GM18526 (cell line): ENCODE data around the gene FKBP15.

Experiments used
- POLR2A ChIP-seq: IDR thresholded peaks from 3 replicates; pipeline ENCODE4 v1.6.1; 2011; ENCODE audit not compliant: insufficient read length; ENCODE audit errors: extremely low read depth

Gene FKBP15, protein sequence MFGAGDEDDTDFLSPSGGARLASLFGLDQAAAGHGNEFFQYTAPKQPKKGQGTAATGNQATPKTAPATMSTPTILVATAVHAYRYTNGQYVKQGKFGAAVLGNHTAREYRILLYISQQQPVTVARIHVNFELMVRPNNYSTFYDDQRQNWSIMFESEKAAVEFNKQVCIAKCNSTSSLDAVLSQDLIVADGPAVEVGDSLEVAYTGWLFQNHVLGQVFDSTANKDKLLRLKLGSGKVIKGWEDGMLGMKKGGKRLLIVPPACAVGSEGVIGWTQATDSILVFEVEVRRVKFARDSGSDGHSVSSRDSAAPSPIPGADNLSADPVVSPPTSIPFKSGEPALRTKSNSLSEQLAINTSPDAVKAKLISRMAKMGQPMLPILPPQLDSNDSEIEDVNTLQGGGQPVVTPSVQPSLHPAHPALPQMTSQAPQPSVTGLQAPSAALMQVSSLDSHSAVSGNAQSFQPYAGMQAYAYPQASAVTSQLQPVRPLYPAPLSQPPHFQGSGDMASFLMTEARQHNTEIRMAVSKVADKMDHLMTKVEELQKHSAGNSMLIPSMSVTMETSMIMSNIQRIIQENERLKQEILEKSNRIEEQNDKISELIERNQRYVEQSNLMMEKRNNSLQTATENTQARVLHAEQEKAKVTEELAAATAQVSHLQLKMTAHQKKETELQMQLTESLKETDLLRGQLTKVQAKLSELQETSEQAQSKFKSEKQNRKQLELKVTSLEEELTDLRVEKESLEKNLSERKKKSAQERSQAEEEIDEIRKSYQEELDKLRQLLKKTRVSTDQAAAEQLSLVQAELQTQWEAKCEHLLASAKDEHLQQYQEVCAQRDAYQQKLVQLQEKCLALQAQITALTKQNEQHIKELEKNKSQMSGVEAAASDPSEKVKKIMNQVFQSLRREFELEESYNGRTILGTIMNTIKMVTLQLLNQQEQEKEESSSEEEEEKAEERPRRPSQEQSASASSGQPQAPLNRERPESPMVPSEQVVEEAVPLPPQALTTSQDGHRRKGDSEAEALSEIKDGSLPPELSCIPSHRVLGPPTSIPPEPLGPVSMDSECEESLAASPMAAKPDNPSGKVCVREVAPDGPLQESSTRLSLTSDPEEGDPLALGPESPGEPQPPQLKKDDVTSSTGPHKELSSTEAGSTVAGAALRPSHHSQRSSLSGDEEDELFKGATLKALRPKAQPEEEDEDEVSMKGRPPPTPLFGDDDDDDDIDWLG

DNA sequence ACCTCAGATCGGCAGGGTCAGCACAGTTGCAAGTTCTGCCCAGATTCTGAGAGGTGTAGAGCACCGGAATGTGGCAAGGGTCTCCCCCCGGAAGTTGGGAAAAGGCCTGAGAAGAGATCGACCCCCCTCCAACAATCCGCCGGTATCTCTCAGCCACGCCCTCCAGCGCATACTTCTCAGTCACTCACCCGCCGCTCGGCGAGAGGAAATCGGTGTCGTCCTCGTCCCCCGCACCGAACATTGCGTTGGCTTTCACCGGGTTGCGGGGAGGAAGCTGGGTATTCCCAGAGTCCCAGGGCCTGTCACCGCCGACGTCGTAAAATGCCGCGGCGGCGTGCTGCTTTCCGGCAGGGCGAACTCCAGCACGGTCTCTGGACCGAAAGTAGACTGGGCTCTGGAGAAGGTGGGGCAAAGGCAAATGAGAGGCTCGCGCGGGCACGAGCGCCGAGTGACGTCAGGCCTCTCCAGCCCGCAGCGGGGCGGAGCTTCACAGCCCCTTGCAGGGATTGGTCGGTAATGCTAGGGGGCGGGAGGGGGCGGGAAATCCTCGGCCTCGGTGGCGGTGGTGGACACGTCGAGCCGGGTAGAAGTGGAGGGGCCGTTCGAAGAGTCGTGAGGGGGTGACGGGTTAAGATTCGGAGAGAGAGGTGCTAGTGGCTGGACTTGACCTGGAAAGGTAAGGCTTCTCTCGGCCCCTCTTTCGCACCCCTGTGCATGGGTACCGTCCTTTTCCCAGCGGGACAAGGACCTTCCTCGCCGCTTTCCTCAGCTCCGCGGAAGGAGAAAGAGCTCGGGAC, at the start of gene FKBP15, which contains the start of gene SLC31A1:
FKBP15 (minus strand) TSS at position 275 of the 797 bp plus-strand sequence; CDS start at position 241, 34 bp downstream.
SLC31A1 (plus strand) TSS at position 542 of the 797 bp plus-strand sequence. CDS start 34,605 bp downstream, outside the sequence.
- peak; percentile 67 for TF ChIP-seq POLR2A

DNA sequence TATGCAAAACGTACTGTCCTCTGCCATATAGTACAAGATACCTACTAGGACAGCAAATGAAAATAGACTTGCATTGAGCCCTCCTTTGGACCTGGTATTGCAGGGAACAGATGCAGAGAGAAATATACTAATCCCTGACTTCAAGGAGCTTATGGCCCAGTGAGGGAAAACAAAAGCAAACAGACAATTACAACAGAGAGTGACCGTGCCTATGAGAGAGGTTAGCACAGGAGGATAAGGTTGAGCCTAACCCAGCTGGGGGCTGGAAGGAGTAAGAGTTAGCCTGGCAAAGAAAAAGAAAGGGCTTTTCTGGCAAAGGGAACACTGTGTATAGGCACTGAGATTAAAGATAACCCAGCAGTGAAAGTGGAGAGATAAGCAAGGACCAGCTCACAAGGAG, 48.8 kb upstream of the FKBP15 start:
- no peak for TF ChIP-seq POLR2A

DNA sequence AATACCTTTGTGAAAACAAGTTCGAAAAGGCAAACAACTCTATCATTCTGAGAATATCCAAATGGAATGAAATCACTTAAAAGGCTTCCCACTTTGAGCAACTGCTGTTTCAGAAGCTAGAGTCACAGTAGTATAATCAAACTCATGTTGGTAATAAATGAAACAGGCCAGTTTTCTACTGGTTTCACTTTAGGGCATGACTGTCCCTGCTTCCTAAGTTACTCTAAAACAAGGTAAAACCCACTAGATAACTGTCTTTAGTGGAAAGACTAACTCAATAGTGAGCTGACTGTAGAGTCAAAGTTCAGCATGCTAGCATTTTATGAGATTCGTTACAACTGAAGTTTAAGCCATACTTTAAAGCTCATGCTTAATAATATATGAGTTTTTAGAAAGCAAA, 48.3 kb upstream of the FKBP15 start:
- no peak for TF ChIP-seq POLR2A

DNA sequence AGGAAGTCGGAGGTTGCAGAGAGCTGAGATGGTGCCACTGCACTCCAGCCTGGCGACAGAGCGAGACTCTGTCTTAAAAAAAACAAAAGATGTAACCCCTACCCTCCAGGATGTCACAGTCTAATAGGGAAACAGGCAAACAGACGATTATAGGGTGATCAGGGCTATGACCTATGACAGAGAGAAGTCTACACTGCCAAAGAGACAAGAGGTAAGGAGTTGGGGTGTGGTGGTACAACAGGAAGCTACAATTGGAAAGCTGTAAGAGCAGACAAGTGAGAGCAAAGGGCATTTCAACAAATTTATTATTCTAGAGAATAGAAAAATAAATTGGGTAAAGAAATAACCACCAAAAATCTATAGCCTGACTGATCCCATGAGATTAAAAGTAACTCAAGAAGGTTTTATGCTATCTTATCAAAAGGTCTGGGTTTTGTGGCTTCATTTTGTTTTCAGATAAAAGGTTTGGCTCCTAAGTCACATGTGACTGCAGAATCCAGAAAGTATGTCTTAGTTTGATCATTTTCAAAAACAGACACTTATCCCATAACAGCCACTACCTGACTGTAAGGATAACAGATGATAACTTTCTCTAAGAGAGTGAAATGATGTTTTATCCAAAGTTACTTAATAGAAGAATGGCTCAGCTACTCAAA, 47.0 kb upstream of the FKBP15 start:
- TF ChIP-seq POLR2A = no peak

DNA sequence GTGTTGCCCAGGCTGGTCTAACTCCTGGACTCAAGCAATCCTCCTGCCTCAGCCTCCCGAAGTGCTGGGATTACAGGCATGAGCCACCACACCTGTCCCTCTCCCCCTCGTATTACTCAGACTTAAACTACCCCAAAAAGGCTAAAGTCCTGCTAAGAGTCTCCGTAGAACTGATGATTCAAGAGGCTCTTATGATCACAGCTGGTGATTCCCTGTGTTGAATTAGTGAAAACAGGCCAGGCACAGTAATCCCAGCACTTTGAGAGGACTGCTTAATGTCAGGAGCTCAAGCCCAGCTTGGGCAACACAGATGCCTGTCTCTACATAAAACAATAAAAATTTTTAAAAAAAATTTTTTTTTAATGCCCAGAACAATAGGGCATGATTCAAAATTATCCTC, 45.1 kb upstream of the FKBP15 start:
- no peak for TF ChIP-seq POLR2A

DNA sequence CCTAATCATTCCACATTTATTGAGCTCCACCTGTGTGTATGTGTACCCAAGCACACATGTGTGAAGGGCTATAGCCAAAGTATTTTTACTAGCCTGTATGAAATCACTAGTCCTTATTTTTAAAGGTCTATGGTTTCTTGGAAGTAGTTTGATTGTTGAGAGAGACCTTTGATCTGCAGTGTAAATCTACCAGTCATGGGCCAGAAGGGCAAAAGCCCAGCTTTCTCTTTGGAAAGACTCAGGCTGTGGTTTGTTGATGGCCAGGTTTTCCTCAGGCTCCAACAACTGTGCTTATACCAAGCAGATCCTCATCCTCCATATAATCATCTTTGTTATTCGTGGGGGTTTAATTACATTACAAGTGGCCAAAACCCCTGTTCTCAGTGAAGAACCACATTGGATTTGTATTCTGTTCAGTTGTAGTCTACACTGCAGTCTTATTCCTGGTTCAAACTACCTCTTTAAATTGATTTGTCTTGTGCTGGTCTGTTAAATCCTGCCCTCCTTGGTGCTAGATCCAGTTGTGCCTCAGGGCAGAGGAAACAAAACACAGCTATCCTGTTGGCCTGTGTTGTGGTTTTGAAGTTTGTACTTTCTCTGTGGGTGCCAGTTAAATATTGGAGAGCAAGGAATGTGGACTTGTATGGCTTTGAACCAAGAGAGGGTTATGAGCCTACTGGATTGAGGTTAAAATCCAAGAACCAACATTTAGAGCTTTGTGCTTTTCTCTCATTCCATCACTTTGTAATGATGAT, 41.0 kb upstream of the FKBP15 start:
- TF ChIP-seq POLR2A = no peak

DNA sequence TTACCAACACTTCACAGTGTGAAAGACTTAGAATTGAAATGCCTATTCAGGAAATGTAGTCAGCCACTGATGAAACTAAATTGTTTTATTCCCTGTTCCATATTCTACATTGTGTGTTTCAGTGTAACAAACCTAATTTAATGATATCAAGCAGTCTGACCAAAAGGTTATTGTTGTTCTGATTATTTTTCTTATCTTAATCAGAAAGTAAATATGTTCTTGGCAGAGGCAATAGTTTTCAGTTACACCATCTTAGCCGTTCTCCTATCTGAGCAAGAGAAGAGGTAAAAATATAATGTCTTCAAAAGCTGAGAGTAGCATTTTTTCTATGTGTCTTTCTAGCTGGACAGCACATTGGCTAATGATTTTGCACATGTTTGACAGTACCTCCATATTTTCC, 37.2 kb upstream of the FKBP15 start:
- TF ChIP-seq POLR2A = no peak

DNA sequence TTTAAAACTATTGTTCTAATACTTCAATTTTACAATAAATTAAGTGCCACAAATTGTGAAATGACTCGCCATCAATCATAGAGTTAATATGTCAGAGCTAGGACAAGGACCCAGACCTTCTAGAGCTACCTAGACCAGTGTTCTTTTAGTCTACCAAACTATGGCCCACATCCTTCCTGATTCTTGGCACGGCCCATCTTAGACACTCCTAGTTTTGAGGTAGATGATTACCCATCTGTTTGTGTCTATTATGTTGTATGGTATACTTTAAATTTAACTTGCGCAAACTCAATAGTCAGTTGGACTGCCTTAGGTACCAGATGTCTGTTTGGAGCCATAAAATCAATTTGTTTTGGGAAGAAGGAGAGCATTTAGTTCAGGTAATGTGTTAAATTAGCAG, 36.8 kb upstream of the FKBP15 start:
- TF ChIP-seq POLR2A = no peak

DNA sequence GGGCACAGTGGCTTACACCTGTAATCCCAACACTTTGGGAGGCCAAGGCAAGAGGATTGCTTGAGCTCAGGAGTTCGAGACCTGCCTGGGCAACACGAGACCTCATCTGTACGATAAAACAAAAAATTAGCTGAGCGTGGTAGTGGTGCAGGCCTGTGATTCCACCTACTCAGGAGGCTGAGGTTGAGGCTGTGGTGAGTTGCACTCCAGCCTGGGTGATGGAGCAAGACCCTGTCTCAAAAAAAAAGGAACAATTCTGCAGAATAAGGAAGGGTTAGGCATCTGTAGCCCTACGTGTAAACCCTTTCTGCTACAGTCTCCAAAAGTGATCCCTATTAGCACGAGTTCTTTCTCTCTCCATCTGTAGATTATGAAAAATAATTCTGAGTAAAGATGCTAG, 34.4 kb upstream of the FKBP15 start:
- no peak for TF ChIP-seq POLR2A

DNA sequence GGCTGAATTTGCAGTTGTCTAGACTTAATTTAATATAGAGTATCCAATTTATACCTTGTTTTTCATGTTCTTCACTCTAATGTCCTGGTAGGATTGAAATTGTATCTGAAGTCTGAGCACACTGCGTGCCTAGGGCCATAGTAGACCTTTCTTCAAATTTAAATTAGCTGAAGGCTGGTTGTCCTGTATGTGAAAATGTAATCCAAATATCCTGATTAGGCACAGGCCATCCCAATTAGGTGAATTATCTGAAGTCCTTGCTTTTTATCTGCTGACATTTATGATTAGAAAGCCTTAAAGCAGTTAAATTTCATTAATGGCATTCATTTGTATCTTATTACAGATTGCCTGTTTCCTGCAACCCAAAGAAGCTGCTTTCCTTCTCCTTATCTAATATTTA, 33.9 kb upstream of the FKBP15 start:
- TF ChIP-seq POLR2A = no peak

DNA sequence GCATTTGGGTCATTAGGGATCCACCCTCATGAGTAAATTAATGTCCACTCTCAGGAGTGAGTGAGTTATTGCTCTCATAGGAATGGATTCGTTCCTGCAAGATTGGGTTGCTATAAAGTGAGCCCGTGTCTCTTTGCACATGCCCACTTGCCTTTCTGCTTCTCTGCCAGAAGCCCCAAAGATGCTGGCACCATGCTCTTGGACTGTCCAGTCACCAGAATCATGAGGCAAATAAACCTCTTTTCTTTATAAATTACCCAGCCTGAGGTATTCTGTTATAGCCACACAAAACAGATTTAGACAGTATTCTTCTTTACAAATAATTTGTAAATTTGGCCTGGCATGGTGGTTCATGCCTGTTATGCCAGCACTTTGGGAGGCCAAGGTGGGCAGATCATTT, 29.7 kb upstream of the FKBP15 start:
- no peak for TF ChIP-seq POLR2A

DNA sequence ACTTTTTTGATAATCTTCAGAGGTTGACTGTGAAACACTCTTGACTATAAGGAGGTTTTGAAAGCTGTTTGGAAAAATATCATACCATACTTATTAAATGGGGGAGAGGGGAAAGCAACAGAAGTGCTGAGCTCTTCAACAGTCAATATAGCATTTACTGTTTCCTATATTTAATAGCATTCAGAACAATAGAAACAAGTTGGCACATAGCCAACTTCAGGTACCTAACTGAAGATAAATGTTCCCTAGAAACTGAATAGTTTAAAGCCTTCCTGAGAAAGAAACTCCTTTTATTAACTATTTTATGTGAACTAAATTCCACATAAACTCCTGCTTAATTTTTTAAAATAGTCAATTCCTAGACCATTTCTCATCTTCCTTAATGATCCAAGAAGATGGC, 26.6 kb upstream of the FKBP15 start:
- no peak for TF ChIP-seq POLR2A

DNA sequence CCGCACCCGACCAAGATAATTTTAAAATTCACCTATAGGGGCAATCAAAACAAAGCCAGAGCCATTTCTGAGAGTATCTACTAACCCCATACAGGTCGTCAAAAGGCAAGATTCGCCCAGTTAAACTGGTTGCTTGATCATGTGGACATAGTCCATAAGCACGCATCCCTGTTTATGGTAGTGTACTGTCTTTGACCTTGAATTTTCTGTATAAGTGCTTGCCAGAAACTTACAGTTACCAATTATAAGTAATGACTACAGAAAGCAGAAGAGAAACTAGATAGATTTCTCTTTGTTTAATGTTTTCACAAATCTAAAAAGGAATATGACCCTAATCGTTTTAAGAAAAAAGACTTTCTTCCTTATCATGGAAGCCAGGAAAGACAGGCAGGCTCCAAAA, 25.9 kb upstream of the FKBP15 start:
- TF ChIP-seq POLR2A = no peak
